GM08714 (cell line): Measurements from ENCODE around the gene TGFB2.

Experiments used
- H3K4me3 ChIP-seq: fragments of 200-500 bp; sonication (Bioruptor generic); 2 replicates; pipeline ENCODE4 v1.5.1; 2014; ENCODE audit warnings: mild to moderate bottlenecking, low read length, inconsistent platforms
- ZNF274 ChIP-seq: IDR thresholded peaks from 2 replicates; pipeline ENCODE4 v1.6.1; 2012; ENCODE audit warnings: mild to moderate bottlenecking, low read depth, low read length

Gene TGFB2

DNA sequence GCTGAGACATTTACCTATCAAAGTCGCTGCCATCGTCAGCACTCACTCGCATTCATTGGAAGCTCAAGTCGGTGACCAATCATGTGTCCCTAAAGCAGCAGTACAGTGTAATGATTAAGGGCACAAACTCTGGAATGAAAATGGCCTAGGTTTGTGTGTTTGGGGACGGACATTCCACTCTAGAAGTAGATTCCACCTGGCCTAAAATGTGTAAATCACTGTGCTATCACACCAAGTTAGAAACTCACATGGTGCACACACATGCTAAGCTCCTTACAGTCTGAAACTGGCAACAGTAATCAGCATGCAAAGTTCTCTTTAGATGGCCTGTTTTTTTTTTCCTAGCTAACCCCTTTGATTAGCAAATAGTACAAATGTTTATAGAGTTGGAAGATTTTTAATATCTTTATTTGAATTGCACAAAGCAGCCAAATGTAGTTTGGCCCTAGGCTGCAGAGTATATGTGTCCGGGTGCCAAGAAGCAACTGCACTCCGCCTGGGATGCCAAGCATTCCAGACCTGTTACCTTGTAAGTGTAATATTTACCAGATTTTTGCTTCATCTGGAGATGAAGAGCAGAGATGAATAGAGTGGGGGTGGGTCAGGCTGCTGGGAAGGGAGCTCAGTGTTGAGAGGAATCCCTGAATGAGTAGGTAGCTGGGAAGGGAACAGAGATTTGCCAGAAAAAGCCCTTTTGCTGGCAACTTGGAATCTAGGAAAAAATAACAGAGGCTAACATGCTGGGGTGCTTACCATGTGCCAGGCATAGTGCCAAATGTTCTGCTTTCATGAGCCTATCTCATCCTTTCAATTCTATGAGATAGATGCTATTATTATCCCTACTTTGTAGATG, 35.2 kb downstream of the TGFB2 start:
- TF ChIP-seq ZNF274 = no peak
- no peak overlapping the region for H3K4me3 ChIP-seq

DNA sequence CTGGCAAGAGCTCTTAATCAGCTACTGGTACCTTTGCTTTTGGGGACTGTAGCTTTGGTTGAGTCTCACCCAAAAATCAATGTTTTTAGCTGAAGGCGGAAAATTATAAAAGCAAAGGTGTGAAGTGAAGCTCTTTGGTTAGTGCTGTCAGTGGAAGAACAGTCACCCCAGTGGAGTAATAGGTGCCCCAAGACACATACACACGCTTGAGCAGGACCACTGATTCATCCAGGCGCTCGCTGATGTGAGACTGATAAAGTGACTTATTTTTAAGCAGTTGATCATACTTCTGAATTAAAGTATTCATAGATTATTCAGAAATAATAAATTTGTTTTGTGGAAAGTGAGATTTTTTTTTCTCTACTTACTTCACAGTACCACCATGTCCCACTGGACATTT, 37.1 kb downstream of the TGFB2 start:
- no peak for TF ChIP-seq ZNF274
- no peak overlapping the region for H3K4me3 ChIP-seq

DNA sequence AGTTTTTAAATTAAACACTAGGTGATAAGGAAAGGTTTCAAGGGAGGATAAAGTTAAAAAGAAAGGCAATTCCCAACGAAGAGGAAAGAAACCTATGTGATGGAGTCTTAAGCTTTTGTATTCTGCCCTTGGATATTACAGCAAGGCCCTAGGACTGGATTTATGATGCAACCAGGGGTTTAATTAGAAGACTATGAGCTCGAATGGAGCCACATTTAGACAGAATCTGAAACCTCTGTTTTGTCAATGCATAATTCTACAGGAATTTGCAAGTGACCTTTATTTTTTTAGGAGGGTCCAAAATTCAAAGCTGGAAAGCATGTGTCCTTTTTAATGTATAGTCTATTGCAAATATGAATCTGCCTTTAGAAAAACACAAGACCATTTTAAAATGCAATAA, 37.9 kb downstream of the TGFB2 start:
- TF ChIP-seq ZNF274 = no peak
- H3K4me3 ChIP-seq = no peak overlapping the region

DNA sequence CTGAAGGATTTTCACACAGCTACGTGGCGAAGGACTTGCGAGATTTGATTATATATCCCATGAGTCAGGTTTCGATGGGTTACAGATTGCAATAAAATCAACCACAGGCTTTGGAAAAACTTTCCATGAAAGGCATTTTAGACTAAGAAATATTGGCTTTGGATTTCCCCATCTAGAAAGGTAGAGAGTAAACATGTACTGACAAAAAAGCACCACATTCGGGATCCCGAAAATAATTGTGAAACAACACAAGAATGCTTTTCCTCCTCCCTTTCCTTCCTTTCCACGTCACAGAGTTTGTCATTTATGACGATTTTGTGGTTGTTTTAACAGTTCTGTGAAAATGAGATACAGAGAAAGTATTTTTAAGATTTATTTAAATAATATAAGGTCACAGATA, 38.5 kb downstream of the TGFB2 start:
- no peak for TF ChIP-seq ZNF274

DNA sequence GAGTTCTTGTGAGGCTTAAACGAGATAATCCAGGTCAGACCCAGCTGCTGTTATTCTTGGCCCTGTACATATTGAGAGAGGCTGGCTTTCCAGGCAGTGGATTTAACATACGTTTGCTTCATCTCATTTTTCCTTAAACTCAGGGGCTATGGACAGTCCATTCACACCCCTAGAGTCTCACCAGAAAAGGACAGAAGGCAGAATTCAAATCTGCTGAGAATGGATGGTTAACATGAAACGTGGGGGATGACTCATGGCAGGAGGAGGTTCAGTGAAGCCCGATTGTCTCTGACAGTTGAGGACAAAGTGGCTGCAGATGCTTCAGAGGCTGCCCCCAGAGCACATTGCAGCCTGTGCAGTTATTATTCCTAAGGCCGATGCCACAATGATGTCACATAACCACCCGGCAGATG, 39.5 kb downstream of the TGFB2 start:
- no peak overlapping the region for H3K4me3 ChIP-seq
- TF ChIP-seq ZNF274 = no peak

More for the DNA sequence above, 38.5 kb downstream of the TGFB2 start:
- no peak overlapping the region for H3K4me3 ChIP-seq

DNA sequence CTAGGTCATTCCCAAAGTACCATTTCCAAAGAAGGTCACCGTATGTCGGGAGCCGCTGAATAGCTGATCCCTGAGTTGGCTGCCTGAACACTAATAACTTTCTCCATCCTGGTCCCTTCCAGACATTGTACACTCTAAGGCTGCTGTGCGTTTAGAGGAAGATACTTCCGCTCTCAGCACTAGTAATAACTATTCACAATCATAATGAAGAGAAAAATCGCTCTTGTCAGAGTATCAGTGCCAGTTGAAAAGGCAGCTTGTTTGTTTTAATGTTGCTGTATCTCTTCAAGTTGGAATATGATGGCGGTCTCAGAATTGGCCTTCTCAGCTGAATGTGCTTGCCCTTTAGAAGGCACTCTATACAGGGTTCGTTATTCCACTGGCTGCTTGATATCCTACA, 43.5 kb downstream of the TGFB2 start:
- TF ChIP-seq ZNF274 = no peak
- H3K4me3 ChIP-seq = no peak overlapping the region

DNA sequence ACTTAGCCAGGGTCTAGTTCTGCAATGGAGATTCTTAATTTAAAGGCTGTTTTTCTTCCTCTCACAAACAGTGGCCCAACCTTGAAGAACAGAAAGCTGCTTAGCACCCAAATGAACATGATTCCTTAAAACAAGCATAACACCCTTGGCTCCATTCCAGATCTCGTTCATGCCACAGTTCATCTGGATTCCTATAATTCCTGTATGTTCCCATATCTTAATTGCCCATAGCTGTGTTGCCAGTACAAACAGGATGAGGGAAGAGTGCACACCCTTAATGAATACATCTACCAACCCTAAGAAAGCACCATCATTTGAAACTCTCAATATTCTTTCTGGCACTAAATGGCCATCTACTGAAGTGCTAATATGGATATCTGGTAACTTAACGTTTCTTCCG, 45.5 kb downstream of the TGFB2 start:
- no peak for TF ChIP-seq ZNF274
- no peak overlapping the region for H3K4me3 ChIP-seq

DNA sequence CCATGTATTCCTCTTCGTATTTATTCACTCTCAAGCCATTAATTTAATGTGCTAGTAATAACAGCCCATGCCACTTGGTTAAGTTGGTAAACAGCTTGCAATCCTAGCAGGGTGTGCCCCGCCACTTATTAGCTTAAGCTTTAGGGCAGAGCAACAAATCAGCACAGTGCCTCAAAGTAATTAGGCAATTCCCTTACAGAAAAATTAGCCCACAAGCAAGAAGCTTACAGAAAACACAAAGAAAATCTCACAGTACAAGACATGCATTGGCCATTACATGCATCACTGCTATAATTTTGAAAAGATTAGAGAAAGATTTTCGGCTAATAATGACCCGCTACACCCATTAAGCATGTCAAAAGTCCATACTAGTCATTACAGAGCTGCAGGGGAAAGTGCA, 47.6 kb downstream of the TGFB2 start:
- no peak overlapping the region for H3K4me3 ChIP-seq

DNA sequence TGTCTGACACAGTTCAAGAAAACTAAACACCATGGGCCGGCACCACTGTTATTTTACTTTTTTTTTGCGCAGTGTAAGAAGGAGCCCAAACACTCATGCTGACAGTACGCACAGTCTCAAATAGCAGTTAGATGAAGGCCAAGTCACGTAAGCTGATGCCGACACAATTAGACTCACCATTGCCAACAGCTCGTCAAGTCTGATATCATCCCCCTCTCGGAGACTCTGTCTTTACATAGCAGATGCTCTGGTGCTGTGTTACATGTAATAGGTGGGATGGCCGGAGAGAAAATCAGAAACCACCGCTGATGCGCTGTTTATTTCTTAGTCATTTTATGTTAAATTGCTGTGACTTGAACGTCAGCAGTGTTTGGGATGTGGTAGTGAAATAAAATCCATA, 49.3 kb downstream of the TGFB2 start:
- H3K4me3 ChIP-seq = no peak overlapping the region
- no peak for TF ChIP-seq ZNF274

More for the DNA sequence above, 47.6 kb downstream of the TGFB2 start:
- no peak for TF ChIP-seq ZNF274

DNA sequence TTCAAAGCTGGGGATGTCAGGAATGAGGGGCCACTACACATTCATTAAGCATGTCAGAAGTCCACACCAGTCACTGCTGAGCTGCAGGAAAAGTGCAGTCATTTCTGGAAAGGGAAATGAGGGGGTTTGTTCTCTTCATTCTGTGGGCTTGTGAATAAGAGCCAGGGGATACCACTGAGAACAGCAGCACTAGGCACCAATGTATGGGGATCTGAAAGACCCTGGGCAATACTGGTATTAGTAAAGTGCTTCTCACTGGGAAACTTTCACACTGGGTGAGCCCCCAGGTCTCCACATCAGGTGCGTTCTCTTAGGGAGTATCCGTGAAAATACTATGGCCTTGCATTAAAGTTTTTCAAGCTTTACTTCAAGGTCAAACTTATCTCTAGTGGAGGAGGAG, 49.9 kb downstream of the TGFB2 start:
- no peak for TF ChIP-seq ZNF274
- H3K4me3 ChIP-seq = no peak overlapping the region

DNA sequence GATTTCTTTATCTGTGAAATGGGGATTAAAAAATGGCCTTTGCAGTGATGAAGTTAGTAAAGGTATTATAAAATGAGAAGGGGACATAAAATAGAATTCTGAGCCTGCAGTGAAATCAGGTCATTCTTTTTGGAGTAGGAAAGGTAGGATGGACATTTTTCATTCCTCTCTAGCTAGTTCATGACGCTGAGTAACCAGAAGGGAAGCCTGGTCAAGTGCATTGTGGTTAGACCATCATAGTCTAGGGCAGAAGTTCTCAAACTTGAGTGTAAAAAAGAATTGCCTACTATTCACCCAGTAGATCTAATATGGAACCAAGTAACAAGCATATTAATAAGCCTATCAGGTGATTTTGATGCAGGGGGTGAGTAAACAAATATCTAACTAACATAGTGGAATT, 50.8 kb downstream of the TGFB2 start:
- no peak for TF ChIP-seq ZNF274
- H3K4me3 ChIP-seq = no peak overlapping the region

DNA sequence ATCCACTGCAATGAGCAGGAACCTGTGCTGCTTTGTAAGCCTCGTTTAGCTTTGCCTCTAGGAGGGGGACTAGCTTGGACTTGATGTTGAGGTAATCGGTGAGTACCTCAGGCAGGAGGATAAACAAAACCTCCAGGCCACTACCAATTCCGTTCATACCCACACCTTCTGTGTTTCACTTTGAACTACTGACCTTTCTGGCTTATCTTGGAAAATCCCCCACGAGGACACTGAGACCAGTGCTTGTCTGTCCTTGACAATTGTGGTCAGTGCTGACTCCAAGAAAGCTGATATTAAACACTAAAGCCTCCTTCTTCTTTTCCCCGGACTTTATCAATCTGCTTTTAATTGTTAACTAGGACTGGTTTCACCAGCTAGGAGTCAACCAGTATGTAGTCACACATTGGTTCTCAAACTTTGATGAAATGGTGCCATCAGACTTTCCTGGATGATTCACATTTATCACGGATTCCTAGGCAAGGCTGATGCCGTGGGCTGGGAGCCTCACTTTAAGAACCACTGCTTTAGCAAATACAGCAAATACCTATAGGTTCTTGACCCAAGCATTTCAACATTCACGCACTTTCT, 52.7 kb downstream of the TGFB2 start:
- H3K4me3 ChIP-seq = no peak overlapping the region
- no peak for TF ChIP-seq ZNF274

DNA sequence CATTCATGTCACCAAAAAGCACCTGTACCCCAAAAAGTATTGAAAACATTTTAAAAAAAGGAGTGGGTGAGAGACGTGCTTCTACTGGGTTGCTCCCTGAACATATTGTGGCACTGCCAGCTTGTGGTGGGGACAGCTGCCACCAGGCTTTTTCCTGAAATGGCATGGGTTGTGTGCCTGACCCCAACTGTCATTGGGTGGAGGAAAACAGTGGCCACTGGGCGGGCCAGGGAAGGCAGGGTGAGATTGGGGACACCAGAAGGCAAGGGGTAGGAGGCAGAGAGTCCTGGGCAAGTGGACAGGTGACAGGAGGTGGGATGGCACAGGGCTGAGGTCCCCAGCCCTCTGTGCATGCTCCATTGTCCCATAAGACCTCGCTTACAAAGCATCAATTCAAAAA, 55.5 kb downstream of the TGFB2 start:
- TF ChIP-seq ZNF274 = no peak
- no peak overlapping the region for H3K4me3 ChIP-seq

DNA sequence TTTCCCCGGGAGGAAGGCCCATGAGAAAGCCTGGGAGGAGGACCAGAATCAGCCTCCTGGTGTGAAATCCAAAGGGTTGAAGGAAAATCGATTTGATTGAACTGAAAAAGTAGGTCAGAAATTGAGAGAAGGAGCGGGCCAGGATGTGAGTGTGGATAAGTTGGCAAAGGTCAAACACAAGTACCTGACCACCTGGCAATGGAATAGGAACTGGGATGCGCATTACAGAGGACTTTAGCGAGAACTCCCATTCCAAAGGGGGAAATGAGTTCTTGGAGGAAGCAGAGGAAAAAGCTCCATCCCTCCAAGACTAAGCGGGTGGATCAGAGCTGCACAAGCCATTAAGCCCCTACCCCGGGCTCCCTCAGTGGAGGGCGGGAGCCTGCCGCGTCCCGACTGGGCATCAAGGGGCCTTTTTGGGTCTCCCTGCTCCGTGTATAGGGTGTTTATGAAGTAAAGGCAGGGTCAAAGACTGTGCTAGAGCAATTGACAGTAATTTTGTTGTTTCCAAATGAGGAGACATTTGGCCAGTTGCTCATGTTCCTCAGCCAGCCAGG, 56.4 kb downstream of the TGFB2 start:
- TF ChIP-seq ZNF274 = no peak
- H3K4me3 ChIP-seq = no peak overlapping the region

DNA sequence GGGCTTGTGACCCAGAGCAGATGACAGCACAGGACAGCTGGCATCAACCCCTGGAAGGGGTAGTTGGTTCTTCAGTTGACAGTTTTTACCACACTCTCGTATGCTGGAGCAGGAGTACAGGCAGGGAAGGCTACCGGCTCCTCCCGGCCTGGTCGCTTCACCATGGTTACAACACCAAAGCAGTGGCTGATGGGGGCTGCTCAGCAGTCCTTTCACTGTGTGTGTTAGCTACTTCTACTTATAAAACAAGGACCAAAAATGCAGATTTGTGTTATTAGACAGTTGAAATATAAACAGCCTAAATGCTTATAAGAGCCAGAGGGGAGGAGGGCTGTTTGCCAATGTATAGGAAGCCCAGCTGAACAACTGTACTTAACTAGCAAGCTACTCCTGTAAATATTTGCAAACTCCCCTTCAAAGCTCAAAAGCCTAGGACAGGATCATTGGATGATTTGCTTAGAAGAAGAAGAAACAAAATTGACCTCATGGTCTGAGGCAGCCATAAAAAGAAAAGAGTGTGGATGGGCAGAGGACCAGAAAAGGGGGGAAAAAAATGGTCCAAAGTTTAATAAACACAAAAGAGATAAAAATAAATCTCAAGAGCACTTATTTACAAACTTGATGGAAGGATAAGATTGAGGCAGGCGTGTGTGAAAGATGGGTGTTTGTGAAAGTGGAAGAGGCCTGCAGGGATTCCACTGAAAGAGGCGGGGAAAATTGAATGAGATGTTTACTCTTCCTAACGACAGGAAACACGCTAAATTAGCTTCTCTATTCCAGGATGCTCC, 57.1 kb downstream of the TGFB2 start:
- no peak for TF ChIP-seq ZNF274
- no peak overlapping the region for H3K4me3 ChIP-seq

DNA sequence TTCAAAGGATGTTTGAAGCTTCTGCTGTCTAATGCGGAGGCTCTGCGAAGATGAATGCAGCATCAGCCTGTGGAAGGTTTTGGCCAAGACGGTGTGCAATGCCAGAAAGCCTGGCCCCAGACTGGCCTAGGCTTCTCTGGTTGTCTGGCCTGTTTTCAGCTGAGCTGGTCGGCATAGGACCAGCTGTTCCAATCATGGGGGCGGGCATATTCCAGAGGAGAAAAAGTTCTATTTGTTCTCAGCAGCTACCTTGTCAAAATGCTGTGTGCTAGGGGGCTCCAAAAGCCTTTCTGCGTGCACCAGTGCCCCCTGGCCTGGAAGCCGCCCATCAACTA, 57.6 kb downstream of the TGFB2 start:
- no peak for TF ChIP-seq ZNF274
- no peak overlapping the region for H3K4me3 ChIP-seq
